Activated naive CD8-positive, alpha-beta T cell treated with anti-CD3 and anti-CD28 coated beads, Interleukin-2, amount 50 U/mL, for 24 hours (primary cell): ENCODE data around the gene GOLGA8J.
"Not testable (repeated sequence)": the region's sequence is repeated elsewhere in the genome, so short reads cannot be mapped to it uniquely, and the experiment has no call there.

ENCODE experiments used
- ATAC-seq: fragments of 150-1000 bp; cut with Tn5 transposase; one replicate; pipeline ENCODE4 v1.10.0; 2021
- DNase-seq: peaks from one replicate; pipeline ENCODE4 v3.0.0; 2021
- H3K27ac Mint-ChIP-seq: one replicate; pipeline ENCODE4 v1.8.0; 2021; ENCODE audit warnings: mild to moderate bottlenecking, mixed read lengths
- H3K27me3 Mint-ChIP-seq: one replicate; pipeline ENCODE4 v1.8.0; 2021; ENCODE audit warnings: mixed read lengths
- H3K36me3 Mint-ChIP-seq: one replicate; pipeline ENCODE4 v1.8.0; 2021; ENCODE audit warnings: low read depth, mixed read lengths
- H3K4me1 Mint-ChIP-seq: one replicate; pipeline ENCODE4 v1.8.0; 2021; ENCODE audit warnings: mixed read lengths
- H3K4me3 Mint-ChIP-seq: one replicate; pipeline ENCODE4 v1.8.0; 2021; ENCODE audit warnings: mild to moderate bottlenecking, moderate library complexity, mixed read lengths
- H3K9me3 Mint-ChIP-seq: one replicate; pipeline ENCODE4 v1.8.0; 2021; ENCODE audit warnings: mixed read lengths

GOLGA8J gene

GRCh38 chr15:30082655-30083054, at the start of gene GOLGA8J:
TSS of gene GOLGA8J (plus strand) at chr15:30082955. CDS start at chr15:30083053, 98 bp downstream.
- H3K4me3 Mint-ChIP-seq, DNase-seq, H3K36me3 Mint-ChIP-seq, H3K9me3 Mint-ChIP-seq, ATAC-seq, H3K27me3 Mint-ChIP-seq, H3K4me1 Mint-ChIP-seq, H3K27ac Mint-ChIP-seq: not testable (repeated sequence)

GRCh38 chr15:30033211-30033610, 49.5 kb upstream of the GOLGA8J start:
- H3K36me3 Mint-ChIP-seq, result no peaks in the 10 kb centered on the region
- no peak overlapping the region for H3K4me3 Mint-ChIP-seq
- H3K27me3 Mint-ChIP-seq, result peaks cover 5% of the 10 kb centered on the region
- ATAC-seq (no peak), DNase-seq (no peak)
- no peaks in the 10 kb centered on the region for H3K4me1 Mint-ChIP-seq
- H3K9me3 Mint-ChIP-seq, result peaks cover 8% of the 10 kb centered on the region
- no peak overlapping the region for H3K27ac Mint-ChIP-seq

GRCh38 chr15:30033763-30034162, 49.0 kb upstream of the GOLGA8J start:
- H3K4me1 Mint-ChIP-seq, result no peaks in the 10 kb centered on the region
- H3K27me3 Mint-ChIP-seq, result peaks cover 5% of the 10 kb centered on the region
- H3K4me3 Mint-ChIP-seq, result no peak overlapping the region

GRCh38 chr15:30036036-30036703, 46.6 kb upstream of the GOLGA8J start:
- H3K9me3 Mint-ChIP-seq, result no peaks in the 10 kb centered on the region

More at GRCh38 chr15:30033763-30034162, 49.0 kb upstream of the GOLGA8J start:
- Mint-ChIP-seq H3K27ac (no peak overlapping the region), H3K9me3 (peaks cover 8% of the 10 kb centered on the region), H3K36me3 (no peaks in the 10 kb centered on the region)
- ATAC-seq (no peak), DNase-seq (no peak)

GRCh38 chr15:30038667-30039523, 43.9 kb upstream of the GOLGA8J start:
- DNase-seq (no peak), ATAC-seq (no peak)
- Mint-ChIP-seq H3K36me3 (no peaks in the 10 kb centered on the region), H3K27ac (no peak overlapping the region), H3K27me3 (peaks cover 2% of the 10 kb centered on the region), H3K4me3 (no peak overlapping the region), H3K4me1 (no peaks in the 10 kb centered on the region), H3K9me3 (no peaks in the 10 kb centered on the region)

More at GRCh38 chr15:30036036-30036703, 46.6 kb upstream of the GOLGA8J start:
- Mint-ChIP-seq H3K27me3 (peaks cover 2% of the 10 kb centered on the region), H3K27ac (no peak overlapping the region), H3K4me3 (no peak overlapping the region), H3K36me3 (no peaks in the 10 kb centered on the region), H3K4me1 (no peaks in the 10 kb centered on the region)
- no peak for DNase-seq
- no peak for ATAC-seq

GRCh38 chr15:30041868-30042267, 40.9 kb upstream of the GOLGA8J start:
- H3K27ac Mint-ChIP-seq, result no peak overlapping the region
- H3K4me1 Mint-ChIP-seq, result no peaks in the 10 kb centered on the region
- no peaks in the 10 kb centered on the region for H3K9me3 Mint-ChIP-seq
- DNase-seq (no peak), ATAC-seq (no peak)
- H3K4me3 Mint-ChIP-seq, result no peak overlapping the region
- no peaks in the 10 kb centered on the region for H3K27me3 Mint-ChIP-seq
- no peaks in the 10 kb centered on the region for H3K36me3 Mint-ChIP-seq

GRCh38 chr15:30042556-30042955, 40.2 kb upstream of the GOLGA8J start:
- H3K27me3 Mint-ChIP-seq, result no peaks in the 10 kb centered on the region
- ATAC-seq, result no peak

GRCh38 chr15:30043211-30043655, 39.5 kb upstream of the GOLGA8J start:
- Mint-ChIP-seq H3K4me3 (no peak overlapping the region), H3K9me3 (no peaks in the 10 kb centered on the region), H3K4me1 (no peaks in the 10 kb centered on the region), H3K27ac (no peak overlapping the region), H3K27me3 (no peaks in the 10 kb centered on the region), H3K36me3 (no peaks in the 10 kb centered on the region)
- ATAC-seq, result no peak
- DNase-seq, result no peak

More at GRCh38 chr15:30042556-30042955, 40.2 kb upstream of the GOLGA8J start:
- H3K9me3 Mint-ChIP-seq, result no peaks in the 10 kb centered on the region
- H3K4me1 Mint-ChIP-seq, result no peaks in the 10 kb centered on the region
- no peak for DNase-seq
- no peaks in the 10 kb centered on the region for H3K36me3 Mint-ChIP-seq
- H3K4me3 Mint-ChIP-seq, result no peak overlapping the region
- H3K27ac Mint-ChIP-seq, result no peak overlapping the region

GRCh38 chr15:30044377-30044776, 38.4 kb upstream of the GOLGA8J start:
- no peak overlapping the region for H3K4me3 Mint-ChIP-seq
- H3K9me3 Mint-ChIP-seq, result no peaks in the 10 kb centered on the region

GRCh38 chr15:30044826-30045225, 37.9 kb upstream of the GOLGA8J start:
- not testable (repeated sequence) for H3K27me3 Mint-ChIP-seq, DNase-seq, H3K27ac Mint-ChIP-seq, H3K9me3 Mint-ChIP-seq, H3K4me3 Mint-ChIP-seq, ATAC-seq, H3K36me3 Mint-ChIP-seq, H3K4me1 Mint-ChIP-seq

More at GRCh38 chr15:30044377-30044776, 38.4 kb upstream of the GOLGA8J start:
- H3K36me3 Mint-ChIP-seq, result no peaks in the 10 kb centered on the region
- no peak overlapping the region for H3K27ac Mint-ChIP-seq
- no peaks in the 10 kb centered on the region for H3K27me3 Mint-ChIP-seq
- DNase-seq (no peak), ATAC-seq (no peak)
- no peaks in the 10 kb centered on the region for H3K4me1 Mint-ChIP-seq

GRCh38 chr15:30045248-30046041, 37.3 kb upstream of the GOLGA8J start:
- H3K27ac Mint-ChIP-seq, H3K4me3 Mint-ChIP-seq, DNase-seq, H3K36me3 Mint-ChIP-seq, H3K9me3 Mint-ChIP-seq, H3K27me3 Mint-ChIP-seq, ATAC-seq, H3K4me1 Mint-ChIP-seq: not testable (repeated sequence)

- no peaks in the 10 kb centered on the region for H3K27me3 Mint-ChIP-seq
- H3K9me3 Mint-ChIP-seq, result no peaks in the 10 kb centered on the region
- H3K36me3 Mint-ChIP-seq, result no peaks in the 10 kb centered on the region
- DNase-seq (no peak), ATAC-seq (no peak)
- H3K4me1 Mint-ChIP-seq, result no peaks in the 10 kb centered on the region
- H3K4me3 Mint-ChIP-seq, result no peak overlapping the region
- no peak overlapping the region for H3K27ac Mint-ChIP-seq
Observed at GRCh38 chr15:30046430-30046829, 36.3 kb upstream of the GOLGA8J start.

GRCh38 chr15:30055604-30056003, 27.2 kb upstream of the GOLGA8J start:
- Mint-ChIP-seq H3K27me3 (peaks cover 21% of the 10 kb centered on the region), H3K36me3 (no peaks in the 10 kb centered on the region), H3K27ac (no peak overlapping the region), H3K4me3 (no peak overlapping the region), H3K9me3 (no peaks in the 10 kb centered on the region), H3K4me1 (no peaks in the 10 kb centered on the region)
- DNase-seq, result no peak
- ATAC-seq, result no peak

GRCh38 chr15:30056166-30056565, 26.6 kb upstream of the GOLGA8J start:
- ATAC-seq, result no peak
- DNase-seq, result no peak
- Mint-ChIP-seq H3K36me3 (no peaks in the 10 kb centered on the region), H3K27me3 (peaks cover 21% of the 10 kb centered on the region), H3K9me3 (no peaks in the 10 kb centered on the region), H3K27ac (no peak overlapping the region), H3K4me1 (no peaks in the 10 kb centered on the region), H3K4me3 (no peak overlapping the region)
